Measurements from ENCODE around the gene MYOM3. TPM values are rescaled to one million over a fixed set of nuclear protein-coding genes. Genes with fewer than 3 reads are reported as not detected.

MYOM3 gene
- total and polyA plus RNA-seq, 7 donors: under 0.01 to 3.7 (median 3.0) TPM; not detected in 2

DNA sequence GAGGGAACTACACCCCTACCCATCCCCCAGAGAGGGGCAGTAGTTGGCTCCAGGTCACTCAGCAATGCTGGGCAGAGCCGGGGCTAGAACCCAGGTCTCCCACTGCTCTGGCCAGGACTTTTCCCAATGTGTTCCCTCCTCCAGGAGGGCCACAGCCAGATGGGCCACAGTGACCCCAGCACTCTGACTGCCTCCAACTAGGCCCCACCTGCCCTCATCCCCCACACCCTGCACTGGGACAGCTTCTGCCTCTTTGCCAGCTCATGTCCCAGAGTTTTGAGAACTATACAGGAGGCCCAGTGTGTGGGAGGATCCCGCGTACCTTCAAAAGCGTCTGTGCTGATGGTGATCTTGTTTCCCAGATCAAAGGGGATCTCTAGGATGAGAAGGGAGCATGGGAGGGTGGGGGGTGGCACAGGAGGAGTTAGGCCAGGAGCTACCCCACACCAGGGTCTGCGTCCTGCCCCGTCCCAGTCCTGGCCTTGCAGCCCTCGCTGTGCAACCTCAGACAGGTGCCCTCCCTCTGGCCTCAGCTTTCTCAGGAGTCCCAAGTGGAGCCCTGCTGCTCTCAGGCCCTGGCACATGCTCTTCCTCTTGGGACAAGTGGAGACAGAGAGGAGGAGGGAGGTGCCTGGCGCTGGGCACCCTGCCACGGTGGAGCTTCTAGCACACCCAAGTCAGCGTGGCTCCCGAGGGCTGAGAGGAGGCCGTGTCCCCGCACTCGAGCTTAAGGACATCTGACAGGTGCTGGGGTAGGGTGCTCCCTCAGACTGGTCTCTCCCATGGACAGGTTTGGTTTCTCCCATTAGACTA is 22.0 kb downstream of the MYOM3 start:
- intact Hi-C loops (cut with DNase I): no loop called here
- TF ChIP-seq POLR2A (IDR thresholded peaks at IDR 0.05) (no peak), POLR2AphosphoS5 (IDR thresholded peaks at IDR 0.05) (no peak), EP300 (IDR thresholded peaks at IDR 0.05) (no peak)
- TF ChIP-seq, protein P1, sequence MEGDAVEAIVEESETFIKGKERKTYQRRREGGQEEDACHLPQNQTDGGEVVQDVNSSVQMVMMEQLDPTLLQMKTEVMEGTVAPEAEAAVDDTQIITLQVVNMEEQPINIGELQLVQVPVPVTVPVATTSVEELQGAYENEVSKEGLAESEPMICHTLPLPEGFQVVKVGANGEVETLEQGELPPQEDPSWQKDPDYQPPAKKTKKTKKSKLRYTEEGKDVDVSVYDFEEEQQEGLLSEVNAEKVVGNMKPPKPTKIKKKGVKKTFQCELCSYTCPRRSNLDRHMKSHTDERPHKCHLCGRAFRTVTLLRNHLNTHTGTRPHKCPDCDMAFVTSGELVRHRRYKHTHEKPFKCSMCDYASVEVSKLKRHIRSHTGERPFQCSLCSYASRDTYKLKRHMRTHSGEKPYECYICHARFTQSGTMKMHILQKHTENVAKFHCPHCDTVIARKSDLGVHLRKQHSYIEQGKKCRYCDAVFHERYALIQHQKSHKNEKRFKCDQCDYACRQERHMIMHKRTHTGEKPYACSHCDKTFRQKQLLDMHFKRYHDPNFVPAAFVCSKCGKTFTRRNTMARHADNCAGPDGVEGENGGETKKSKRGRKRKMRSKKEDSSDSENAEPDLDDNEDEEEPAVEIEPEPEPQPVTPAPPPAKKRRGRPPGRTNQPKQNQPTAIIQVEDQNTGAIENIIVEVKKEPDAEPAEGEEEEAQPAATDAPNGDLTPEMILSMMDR (IDR thresholded peaks at IDR 0.05): no peak
- Histone ChIP-seq H3K36me3 (no peaks in the 10 kb centered on the region), H3K27me3 (no peaks in the 10 kb centered on the region), H3K27ac (no peak overlapping the region), H3K4me3 (no peak overlapping the region), H3K4me1 (no peaks in the 10 kb centered on the region), H3K9me3 (no peaks in the 10 kb centered on the region)
- no peak for DNase-seq
- WGBS, 2 donors: 84 to 85% methylated on average over 14 of the region's 14 CpGs

DNA sequence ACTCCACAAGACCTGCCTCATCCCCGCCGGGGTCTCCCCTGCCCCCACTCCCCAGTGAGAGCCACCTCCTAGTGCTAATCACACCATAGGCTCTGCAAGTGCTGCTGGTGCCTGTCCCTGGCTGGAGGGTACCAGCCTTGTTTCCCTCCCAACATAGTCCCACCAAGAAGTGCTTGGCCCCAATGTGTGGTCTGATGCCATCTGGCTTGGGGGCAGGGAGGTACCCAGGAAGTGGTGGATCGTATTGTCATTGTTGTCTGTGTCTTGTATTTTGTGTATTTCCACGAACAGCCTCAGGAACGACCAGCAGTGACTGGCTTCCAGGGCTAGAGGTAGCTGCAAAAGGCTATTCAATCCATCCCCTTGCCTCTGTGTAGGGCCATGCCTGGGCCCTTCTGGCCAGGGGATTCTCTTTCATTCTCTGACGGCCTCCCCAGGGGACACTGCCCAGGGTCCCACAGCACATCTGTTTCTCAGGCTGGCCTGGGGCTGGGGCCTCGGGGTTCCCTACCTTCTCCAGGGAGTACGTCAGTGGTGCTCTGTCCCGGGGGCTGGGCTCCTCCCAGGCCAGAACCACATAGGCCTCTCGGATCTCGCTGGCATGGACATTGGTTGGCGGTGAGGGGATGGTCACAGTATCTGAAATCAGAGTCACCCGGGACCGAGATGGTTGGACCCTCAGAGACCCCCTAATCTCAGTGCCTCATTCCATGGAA is 22.8 kb downstream of the MYOM3 start:
- intact Hi-C loops (cut with DNase I): no loop called here
- Histone ChIP-seq H3K4me3 (no peak overlapping the region), H3K36me3 (no peaks in the 10 kb centered on the region), H3K4me1 (no peaks in the 10 kb centered on the region), H3K27me3 (no peaks in the 10 kb centered on the region), H3K9me3 (no peaks in the 10 kb centered on the region), H3K27ac (no peak overlapping the region)
- no peak for DNase-seq
- TF ChIP-seq EP300 (IDR thresholded peaks at IDR 0.05) (no peak), POLR2AphosphoS5 (IDR thresholded peaks at IDR 0.05) (no peak), POLR2A (IDR thresholded peaks at IDR 0.05) (no peak)
- TF ChIP-seq, protein P1 (IDR thresholded peaks at IDR 0.05): no peak
- 78 to 88% methylated on average over 14 of the region's 14 CpGs for WGBS, 2 donors

DNA sequence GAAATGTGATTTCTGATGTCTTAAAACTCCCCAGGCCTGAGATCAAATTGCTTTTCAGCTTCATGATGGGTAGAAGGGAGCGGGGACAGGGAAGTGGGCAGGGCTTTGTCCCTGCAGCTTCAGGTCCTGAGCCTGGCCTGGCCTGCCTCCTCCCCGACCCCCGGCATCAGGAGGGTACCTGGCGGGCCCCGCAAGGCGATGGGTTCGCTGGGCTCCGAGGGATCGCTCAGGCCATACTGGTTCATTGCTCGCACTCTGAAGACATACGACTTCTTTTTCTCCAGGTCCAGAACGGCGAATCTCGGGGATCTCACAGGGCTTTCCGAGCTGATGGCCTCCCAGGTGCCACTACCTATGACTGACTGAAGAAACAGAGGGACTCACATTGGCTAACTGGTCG is 25.5 kb downstream of the MYOM3 start:
- no peaks in the 10 kb centered on the region for H3K4me1 ChIP-seq
- H3K9me3 ChIP-seq: no peaks in the 10 kb centered on the region
- no peak for DNase-seq
- H3K27ac ChIP-seq: no peak overlapping the region
- intact Hi-C loops (cut with DNase I): no loop called here
- TF ChIP-seq, protein P1 (IDR thresholded peaks at IDR 0.05): no peak
- TF ChIP-seq POLR2A (IDR thresholded peaks at IDR 0.05): no peak
- no peak for TF ChIP-seq POLR2AphosphoS5 (IDR thresholded peaks at IDR 0.05)
- TF ChIP-seq EP300 (IDR thresholded peaks at IDR 0.05): no peak
- no peaks in the 10 kb centered on the region for H3K27me3 ChIP-seq
- H3K4me3 ChIP-seq: no peak overlapping the region
- 95 to 97% methylated on average over 16 of the region's 16 CpGs for WGBS, 2 donors
- no peaks in the 10 kb centered on the region for H3K36me3 ChIP-seq

DNA sequence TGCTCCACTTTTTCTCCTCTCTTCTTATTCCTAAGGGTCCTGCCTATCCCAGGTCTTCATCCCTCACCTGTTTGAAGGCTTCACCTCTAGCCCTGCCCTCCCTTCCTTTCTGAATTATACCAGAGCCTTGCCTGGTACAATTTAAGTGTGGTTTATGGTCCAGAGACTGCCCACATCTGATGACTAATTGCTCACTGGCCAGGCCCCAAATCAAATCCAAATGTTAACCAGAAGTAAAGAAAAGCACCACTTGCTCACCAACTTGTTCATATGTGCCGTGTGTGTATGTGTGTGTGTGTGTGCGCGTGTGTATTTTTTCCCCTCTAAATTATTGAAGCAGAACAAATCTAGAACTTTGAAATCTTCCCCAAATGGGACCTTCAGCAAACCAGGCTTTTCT is 26.4 kb downstream of the MYOM3 start:
- 64 to 93% methylated on average over 3 of the region's 3 CpGs for WGBS, 2 donors
- Histone ChIP-seq H3K4me3 (no peak overlapping the region), H3K9me3 (no peaks in the 10 kb centered on the region), H3K36me3 (no peaks in the 10 kb centered on the region), H3K27me3 (no peaks in the 10 kb centered on the region), H3K27ac (no peak overlapping the region), H3K4me1 (no peaks in the 10 kb centered on the region)
- no peak for TF ChIP-seq POLR2AphosphoS5 (IDR thresholded peaks at IDR 0.05)
- TF ChIP-seq POLR2A (IDR thresholded peaks at IDR 0.05): no peak
- no peak for DNase-seq
- intact Hi-C loops (cut with DNase I): no loop called here

DNA sequence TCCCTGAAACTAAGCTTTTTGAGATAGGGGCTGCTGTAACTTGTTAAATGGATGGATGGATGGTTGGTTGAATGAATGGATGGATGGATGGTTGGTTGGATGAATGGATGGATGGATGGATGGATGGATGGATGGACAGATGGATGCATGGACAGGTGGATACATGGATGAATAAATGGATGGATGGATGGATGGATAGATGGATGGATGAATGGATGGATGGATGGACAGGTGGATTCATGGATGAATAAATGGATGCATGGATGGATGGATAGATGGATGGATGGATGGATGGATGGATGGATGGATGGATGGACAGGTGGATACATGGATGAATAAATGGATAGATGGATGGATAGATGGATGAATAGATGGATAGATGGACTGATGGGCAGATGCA is 26.9 kb downstream of the MYOM3 start:
- TF ChIP-seq, protein P1 (IDR thresholded peaks at IDR 0.05): no peak
- TF ChIP-seq POLR2A (IDR thresholded peaks at IDR 0.05) (no peak), POLR2AphosphoS5 (IDR thresholded peaks at IDR 0.05) (no peak), EP300 (IDR thresholded peaks at IDR 0.05) (no peak)
- no peaks in the 10 kb centered on the region for H3K27me3 ChIP-seq
- no peak for DNase-seq
- H3K4me1 ChIP-seq: no peaks in the 10 kb centered on the region
- intact Hi-C loops (cut with DNase I): no loop called here
- no peaks in the 10 kb centered on the region for H3K36me3 ChIP-seq
- no peak overlapping the region for H3K27ac ChIP-seq
- no peaks in the 10 kb centered on the region for H3K9me3 ChIP-seq
- no peak overlapping the region for H3K4me3 ChIP-seq
